ACC112 (cell line): Measurements from ENCODE around the gene COPS4.
"Not testable (repeated sequence)": the region's sequence is repeated elsewhere in the genome, so short reads cannot be mapped to it uniquely, and the experiment has no call there.

Source experiments
- H2AFZ ChIP-seq: fragments of 200-600 bp; sonication (generic); one replicate; pipeline ENCODE4 v1.6.0; 2017; ENCODE audit warnings: antibody characterized with exemption, low read length; ENCODE audit not compliant: unreplicated experiment
- H3K27ac ChIP-seq: fragments of 200-600 bp; sonication (generic); 2 replicates; pipeline ENCODE4 v1.5.1; 2014; ENCODE audit warnings: low read depth, mild to moderate bottlenecking, antibody characterized with exemption, low read length, moderate library complexity
- H3K27me3 ChIP-seq: fragments of 200-600 bp; sonication (generic); 2 replicates; pipeline ENCODE4 v1.6.1; 2014; ENCODE audit warnings: mild to moderate bottlenecking, antibody characterized with exemption, low read length, moderate library complexity, mixed read lengths; ENCODE audit not compliant: insufficient read depth
- H3K36me3 ChIP-seq: fragments of 200-600 bp; sonication (generic); 2 replicates; pipeline ENCODE4 v1.6.1; 2016; ENCODE audit warnings: mild to moderate bottlenecking, antibody characterized with exemption, low read length, moderate library complexity, mixed read lengths; ENCODE audit not compliant: insufficient read depth
- H3K4me1 ChIP-seq: fragments of 200-600 bp; sonication (generic); one replicate; pipeline ENCODE4 v1.6.1; 2016; ENCODE audit warnings: low read length, mixed read lengths; ENCODE audit not compliant: insufficient read depth, unreplicated experiment, control insufficient read depth
- H3K4me3 ChIP-seq: fragments of 200-600 bp; sonication (generic); 2 replicates; pipeline ENCODE4 v1.5.1; 2014; ENCODE audit warnings: mild to moderate bottlenecking, low read depth, low read length
- H3K79me2 ChIP-seq: fragments of 200-600 bp; sonication (generic); one replicate; pipeline ENCODE4 v1.6.0; 2016; ENCODE audit warnings: low read length; ENCODE audit not compliant: control insufficient read depth, unreplicated experiment, insufficient read depth

The COPS4 gene

GRCh38 chr4:83111751-83112141, 76.8 kb downstream of the COPS4 start:
- not testable (repeated sequence) for H3K4me3 ChIP-seq, H3K79me2 ChIP-seq, H3K27me3 ChIP-seq, H2AFZ ChIP-seq, H3K27ac ChIP-seq, H3K36me3 ChIP-seq
- H3K4me1 ChIP-seq, result peaks cover 18% of the 10 kb centered on the region

GRCh38 chr4:83112231-83112630, 77.2 kb downstream of the COPS4 start:
- Histone ChIP-seq H3K4me3 (no peak overlapping the region), H2AFZ (peak overlapping the region; percentile 3), H3K36me3 (no peaks in the 10 kb centered on the region), H3K4me1 (peaks cover 18% of the 10 kb centered on the region), H3K79me2 (no peaks in the 10 kb centered on the region), H3K27me3 (no peaks in the 10 kb centered on the region), H3K27ac (no peak overlapping the region)

- Histone ChIP-seq H3K27ac (no peak overlapping the region), H2AFZ (peak overlapping the region; percentile 3), H3K4me3 (no peak overlapping the region), H3K36me3 (no peaks in the 10 kb centered on the region), H3K79me2 (no peaks in the 10 kb centered on the region), H3K4me1 (peaks cover 18% of the 10 kb centered on the region), H3K27me3 (no peaks in the 10 kb centered on the region)
Observed at GRCh38 chr4:83112678-83113428, 77.9 kb downstream of the COPS4 start.

- H3K27me3 ChIP-seq, result no peaks in the 10 kb centered on the region
- no peak overlapping the region for H3K4me3 ChIP-seq
- no peak overlapping the region for H2AFZ ChIP-seq
- H3K79me2 ChIP-seq, result no peaks in the 10 kb centered on the region
- H3K27ac ChIP-seq, result no peak overlapping the region
- peaks cover 18% of the 10 kb centered on the region for H3K4me1 ChIP-seq
- H3K36me3 ChIP-seq, result no peaks in the 10 kb centered on the region
Observed at GRCh38 chr4:83113429-83113786, 78.4 kb downstream of the COPS4 start.

GRCh38 chr4:83114576-83114975, 79.6 kb downstream of the COPS4 start, which contains the start of gene PLAC8:
PLAC8 (minus strand) TSS chr4:83114729; CDS start chr4:83107921, 6,808 bp downstream.
- Histone ChIP-seq H3K4me1 (peaks cover 18% of the 10 kb centered on the region), H3K4me3 (peak within 1 kb of the TSS; percentile 3; the same call in 1 of the 2 replicates), H3K27me3 (no peaks in the 10 kb centered on the region), H2AFZ (peak within 1 kb of the TSS; percentile 52), H3K36me3 (no peaks in the 10 kb centered on the region), H3K79me2 (no peaks in the 10 kb centered on the region), H3K27ac (no peak within 1 kb of the TSS)

- Histone ChIP-seq H3K27ac (no peak overlapping the region), H3K4me1 (peaks cover 18% of the 10 kb centered on the region), H3K4me3 (no peak overlapping the region; the same call in 1 of the 2 replicates), H3K27me3 (no peaks in the 10 kb centered on the region), H3K79me2 (no peaks in the 10 kb centered on the region), H3K36me3 (no peaks in the 10 kb centered on the region), H2AFZ (peak overlapping the region; percentile 52)
Observed at GRCh38 chr4:83115000-83115399, 80.0 kb downstream of the COPS4 start.

- Histone ChIP-seq H3K27me3 (no peaks in the 10 kb centered on the region), H3K27ac (no peak overlapping the region), H2AFZ (no peak overlapping the region), H3K36me3 (no peaks in the 10 kb centered on the region), H3K4me3 (no peak overlapping the region), H3K79me2 (no peaks in the 10 kb centered on the region), H3K4me1 (peaks cover 15% of the 10 kb centered on the region)
Observed at GRCh38 chr4:83115656-83116285, 80.8 kb downstream of the COPS4 start.

- Histone ChIP-seq H3K36me3 (no peaks in the 10 kb centered on the region), H2AFZ (no peak overlapping the region), H3K27ac (no peak overlapping the region), H3K4me1 (peaks cover 15% of the 10 kb centered on the region), H3K4me3 (no peak overlapping the region), H3K27me3 (no peaks in the 10 kb centered on the region), H3K79me2 (no peaks in the 10 kb centered on the region)
Observed at GRCh38 chr4:83118869-83119268, 83.9 kb downstream of the COPS4 start.

- H2AFZ ChIP-seq, result no peak overlapping the region
- no peak overlapping the region for H3K27ac ChIP-seq
- H3K4me3 ChIP-seq, result no peak overlapping the region
- H3K79me2 ChIP-seq, result no peaks in the 10 kb centered on the region
- H3K36me3 ChIP-seq, result no peaks in the 10 kb centered on the region
- H3K27me3 ChIP-seq, result no peaks in the 10 kb centered on the region
- H3K4me1 ChIP-seq, result no peaks in the 10 kb centered on the region
Observed at GRCh38 chr4:83121246-83121645, 86.3 kb downstream of the COPS4 start.

- Histone ChIP-seq H3K27ac (no peak overlapping the region), H3K4me3 (no peak overlapping the region), H3K79me2 (no peaks in the 10 kb centered on the region), H3K27me3 (no peaks in the 10 kb centered on the region), H3K36me3 (no peaks in the 10 kb centered on the region), H3K4me1 (peaks cover 6% of the 10 kb centered on the region), H2AFZ (no peak overlapping the region)
Observed at GRCh38 chr4:83124111-83124780, 89.3 kb downstream of the COPS4 start.
